ENCODE data around the gene LEMD1.
"Not testable (repeated sequence)": the region's sequence is repeated elsewhere in the genome, so short reads cannot be mapped to it uniquely, and the experiment has no call there.

The LEMD1 gene

DNA sequence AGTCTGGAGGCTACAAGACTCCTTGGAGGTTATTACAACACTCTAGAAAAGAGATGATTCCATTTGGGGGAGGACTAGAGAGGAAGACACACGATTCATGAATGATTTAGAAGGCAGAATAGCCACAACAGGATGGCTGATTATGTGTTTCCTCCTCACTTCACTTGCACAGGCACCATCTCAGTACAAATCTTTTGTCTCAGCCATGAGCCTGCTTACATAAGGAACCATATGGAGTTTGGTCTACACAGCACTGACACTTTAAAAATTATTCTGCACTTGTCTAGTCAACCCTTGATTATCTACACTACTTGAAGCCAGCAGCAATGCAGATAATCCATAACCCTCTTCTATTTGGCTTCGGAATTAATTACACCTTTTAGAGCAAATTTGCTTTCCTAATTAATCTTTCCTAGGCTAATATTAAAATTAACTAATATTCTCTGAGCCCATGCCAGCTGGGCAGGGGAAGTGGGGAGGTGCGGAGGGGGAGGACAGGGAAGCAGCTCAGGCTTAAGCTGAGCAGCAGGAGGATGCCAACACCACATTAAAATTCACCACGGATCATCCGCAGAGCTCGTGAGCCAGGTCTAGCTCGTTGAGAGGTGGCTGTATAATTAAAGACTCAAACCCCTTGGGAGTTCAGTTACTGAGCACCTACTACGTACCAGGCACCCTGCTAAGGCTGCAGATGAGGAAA lies 3.2 kb upstream of the LEMD1 start:
- DNase-seq, result no peak

DNA sequence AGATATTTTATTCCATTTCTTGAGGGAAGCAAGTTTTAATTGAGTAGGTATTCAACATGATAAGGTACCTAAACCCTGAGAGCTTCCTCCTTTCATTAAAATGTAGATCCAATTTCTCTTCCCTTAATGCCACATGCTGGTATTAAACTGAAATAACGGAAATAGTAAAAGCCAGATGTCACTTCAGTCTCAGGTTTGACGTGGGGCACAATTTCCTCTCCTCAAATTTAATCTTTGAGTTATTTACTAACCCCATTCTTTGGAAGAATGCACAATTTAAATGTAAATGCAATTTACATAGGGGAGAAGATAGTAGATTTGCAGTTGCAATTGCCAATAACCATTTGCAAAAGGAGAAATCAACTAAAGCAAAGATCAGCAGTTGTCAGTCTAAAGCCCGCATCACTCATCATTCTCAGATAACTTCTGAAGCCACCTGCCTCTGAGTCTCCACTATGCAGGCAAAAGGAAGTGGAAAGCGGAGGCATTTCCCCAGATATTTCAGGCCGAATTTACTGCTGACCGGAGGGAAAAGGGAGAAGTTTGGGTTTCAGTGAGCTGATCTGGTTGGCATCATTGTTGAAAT lies 2.1 kb upstream of the LEMD1 start:
- no peak for DNase-seq

DNA sequence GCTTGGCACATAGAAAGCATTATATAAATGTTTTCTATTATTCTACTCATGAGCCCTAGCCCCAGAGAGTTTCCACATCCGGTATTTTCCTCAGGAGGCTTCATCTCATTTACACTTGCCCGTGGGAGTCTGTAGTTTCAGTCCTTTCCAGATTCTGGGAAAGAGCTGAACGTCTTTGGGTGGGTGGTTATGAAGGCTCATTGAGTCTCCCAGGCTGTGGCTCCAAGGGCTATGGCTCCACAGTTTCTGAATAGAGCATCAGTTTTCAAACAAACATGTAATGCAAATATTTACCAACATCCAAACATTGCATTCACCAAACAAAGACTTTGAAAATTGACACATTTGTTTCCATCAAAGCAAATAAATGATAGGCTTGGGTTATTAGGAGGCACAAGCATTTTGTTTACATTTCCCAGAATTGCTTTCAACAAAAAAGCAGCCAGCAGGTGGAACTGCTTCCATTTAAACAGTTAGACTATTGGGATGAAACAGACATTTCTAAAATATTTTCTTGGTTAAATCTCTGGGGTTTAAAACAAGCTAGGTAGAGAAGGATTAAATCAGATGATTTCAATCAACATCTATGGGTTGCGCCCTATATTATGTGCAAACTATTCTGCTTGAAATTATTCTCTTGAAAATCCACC lies 1.3 kb upstream of the LEMD1 start:
- peak; percentile 74 for DNase-seq

DNA sequence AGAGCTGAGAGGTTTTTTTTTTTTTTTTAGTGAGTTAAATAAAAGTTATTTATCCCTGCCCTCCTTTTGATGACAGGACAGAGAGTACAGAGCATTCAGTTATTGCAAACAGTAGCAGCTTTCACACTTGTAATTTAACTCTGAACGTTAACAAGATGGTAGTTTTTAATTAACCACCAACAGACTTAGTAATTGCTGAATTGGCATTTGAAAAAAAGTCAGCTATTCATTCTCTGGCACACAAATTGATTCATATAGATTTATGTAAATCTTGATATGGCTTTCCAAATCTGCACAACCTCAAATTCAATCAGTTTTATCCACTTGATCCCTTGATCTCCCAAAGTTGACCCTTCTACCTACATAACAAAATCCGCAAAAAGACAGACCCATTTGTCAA lies 918 bp downstream of the LEMD1 start:
- no peak for DNase-seq

DNA sequence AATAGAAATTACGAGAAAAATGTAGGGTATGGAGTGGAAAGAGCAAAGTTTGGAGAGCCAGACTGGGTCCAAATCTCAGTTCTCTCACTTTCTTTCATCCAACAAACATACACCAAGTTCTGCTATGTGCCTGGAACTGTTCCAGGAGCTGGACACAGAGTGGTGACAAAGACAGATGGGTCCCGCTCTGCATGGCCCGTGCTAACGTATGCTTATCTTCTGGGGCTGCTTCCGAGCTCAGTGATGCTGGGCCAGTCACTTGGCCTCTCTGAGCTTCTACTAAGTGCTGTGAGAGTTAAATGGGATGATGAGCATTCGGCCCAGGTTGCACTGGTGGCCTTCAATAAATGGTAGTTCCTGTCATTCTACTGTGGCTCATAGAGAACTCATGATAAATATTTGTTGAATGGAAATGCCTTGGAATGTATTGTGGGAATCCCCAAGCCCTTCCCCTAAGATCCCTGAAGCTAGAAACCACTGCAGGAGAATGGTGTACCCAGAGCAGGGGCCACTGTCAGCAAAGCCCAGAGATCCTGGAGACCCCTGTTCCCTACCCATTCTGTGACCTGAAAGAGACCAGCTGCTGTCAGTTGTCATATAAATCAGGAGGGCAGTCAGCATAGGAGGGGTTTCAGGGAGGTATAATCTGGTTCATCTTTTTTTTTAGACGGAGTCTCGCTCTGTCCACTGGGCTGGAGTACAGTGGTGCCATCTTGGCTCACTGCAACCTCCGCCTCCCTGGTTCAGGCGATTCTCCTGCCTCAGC lies 3.8 kb downstream of the LEMD1 start:
- no peak for DNase-seq

DNA sequence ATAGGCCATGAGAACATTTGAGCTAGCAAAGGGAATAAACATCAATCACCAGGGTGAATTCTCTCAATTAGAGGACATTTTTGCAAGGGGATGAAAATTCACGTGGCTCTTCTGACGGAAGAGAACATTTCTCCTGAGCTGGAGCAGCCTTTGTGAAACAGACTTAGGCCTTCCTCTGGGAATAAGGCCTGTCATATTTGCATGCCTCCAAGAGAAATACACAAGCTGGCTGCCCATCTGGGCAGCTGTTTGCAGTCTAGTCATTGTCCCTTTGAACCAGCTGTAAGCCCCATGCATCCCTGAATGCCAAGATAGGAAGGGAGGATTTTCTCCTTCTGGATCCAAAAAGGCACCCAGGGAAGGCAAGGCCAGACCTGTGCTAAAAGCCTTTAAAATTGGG lies 5.5 kb downstream of the LEMD1 start:
- DNase-seq, result no peak

DNA sequence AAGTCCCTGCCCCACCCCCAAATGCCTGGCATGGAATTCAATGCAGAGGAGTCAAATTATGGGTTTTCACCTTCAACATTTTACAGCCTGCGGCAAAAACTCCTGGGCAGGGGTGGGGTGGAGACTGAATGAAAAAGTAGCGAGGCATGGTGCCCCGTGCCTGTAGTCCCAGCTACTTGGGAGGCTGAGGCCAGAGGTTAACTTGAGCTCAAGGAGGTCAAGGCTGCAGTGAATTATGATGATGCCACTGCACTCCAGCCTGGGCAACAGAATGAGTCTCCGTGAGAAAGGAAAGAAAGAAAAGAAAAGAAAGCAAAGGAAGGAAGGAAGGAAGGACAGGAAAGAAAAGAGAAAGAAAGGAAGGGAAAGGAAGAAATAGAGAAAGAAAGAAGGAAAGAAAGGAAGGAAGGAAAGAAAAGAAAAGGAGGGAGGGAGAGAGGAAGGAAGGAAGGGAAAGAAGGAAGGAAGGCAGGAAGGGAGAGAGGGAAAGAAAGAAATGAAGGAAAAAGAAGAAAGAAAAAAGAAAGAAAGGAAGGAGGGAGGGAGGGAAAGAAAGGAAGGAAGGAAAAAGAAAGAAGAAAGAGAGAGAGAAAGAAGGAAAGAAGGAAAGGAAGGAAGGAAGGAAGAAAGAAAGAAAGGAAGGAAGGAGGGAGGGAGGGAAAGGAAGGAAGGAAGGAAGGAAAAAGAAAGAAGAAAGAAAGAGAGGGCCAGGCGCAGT lies 11.1 kb downstream of the LEMD1 start:
- no peak for DNase-seq

DNA sequence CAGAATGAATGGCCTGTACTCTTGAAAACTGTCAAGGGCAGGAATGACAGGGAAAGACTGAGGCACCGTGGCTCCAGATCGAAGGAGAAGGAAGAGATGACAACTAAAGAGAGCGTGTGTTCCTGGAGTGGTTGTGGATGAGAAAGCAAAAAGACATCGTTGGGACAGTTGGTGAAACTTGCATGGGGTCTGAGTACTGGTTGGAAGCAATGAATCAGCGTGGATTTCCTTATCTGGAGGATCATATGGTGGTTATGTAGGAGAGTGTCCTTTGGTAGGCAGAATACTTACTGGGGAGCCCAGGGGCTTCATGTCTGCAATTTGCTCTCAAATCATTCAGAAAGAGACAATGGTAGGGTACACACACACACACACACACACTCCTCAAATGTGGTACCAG lies 13.9 kb downstream of the LEMD1 start:
- no peak for DNase-seq

DNA sequence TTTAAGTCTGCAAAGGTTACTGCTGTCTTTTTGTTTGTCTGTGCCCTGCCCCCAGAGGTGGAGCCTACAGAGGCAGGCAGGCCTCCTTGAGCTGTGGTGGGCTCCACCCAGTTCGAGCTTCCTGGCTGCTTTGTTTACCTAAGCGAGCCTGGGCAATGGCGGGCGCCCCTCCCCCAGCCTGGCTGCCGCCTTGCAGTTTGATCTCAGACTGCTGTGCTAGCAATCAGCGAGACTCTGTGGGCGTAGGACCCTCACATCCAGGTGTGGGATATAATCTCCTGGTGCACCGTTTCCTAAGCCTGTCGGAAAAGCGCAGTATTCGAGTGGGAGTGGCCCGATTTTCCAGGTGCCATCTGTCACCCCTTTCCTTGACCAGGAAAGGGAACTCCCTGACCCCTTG lies 15.6 kb downstream of the LEMD1 start:
- DNase-seq, result not testable (repeated sequence)

DNA sequence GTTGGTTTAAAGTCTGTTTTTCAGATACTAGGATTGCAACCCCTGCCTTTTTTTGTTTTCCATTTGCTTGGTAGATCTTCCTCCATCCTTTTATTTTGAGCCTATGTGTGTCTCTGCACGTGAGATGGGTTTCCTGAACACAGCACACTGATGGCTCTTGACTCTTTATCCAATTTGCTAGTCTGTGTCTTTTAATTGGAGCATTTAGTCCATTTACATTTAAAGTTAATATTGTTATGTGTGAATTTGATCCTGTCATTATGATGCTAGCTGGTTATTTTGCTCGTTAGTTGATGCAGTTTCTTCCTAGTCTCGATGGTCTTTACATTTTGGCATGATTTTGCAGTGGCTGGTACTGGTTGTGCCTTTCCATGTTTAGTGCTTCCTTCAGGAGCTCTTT lies 17.4 kb downstream of the LEMD1 start:
- not testable (repeated sequence) for DNase-seq

DNA sequence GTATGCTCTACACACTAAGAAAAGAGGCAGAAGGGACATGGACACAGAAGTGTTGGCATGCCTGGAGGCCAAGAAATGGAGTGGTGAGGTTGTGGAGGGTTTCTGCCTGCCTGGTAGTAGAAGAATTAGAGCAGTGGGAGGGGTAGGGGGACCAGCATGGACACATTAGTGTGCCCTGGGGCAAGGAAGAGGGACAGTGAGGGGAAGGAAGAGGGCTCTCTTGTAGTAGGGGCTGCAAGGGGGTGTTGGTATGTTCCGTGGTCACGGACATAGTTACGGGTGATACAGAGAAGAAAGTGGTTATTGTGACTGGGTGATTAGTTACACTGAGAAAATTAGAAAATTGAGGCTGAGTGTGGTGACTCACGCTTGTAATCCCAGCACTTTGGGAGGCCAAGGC lies 23.3 kb downstream of the LEMD1 start:
- no peak for DNase-seq

DNA sequence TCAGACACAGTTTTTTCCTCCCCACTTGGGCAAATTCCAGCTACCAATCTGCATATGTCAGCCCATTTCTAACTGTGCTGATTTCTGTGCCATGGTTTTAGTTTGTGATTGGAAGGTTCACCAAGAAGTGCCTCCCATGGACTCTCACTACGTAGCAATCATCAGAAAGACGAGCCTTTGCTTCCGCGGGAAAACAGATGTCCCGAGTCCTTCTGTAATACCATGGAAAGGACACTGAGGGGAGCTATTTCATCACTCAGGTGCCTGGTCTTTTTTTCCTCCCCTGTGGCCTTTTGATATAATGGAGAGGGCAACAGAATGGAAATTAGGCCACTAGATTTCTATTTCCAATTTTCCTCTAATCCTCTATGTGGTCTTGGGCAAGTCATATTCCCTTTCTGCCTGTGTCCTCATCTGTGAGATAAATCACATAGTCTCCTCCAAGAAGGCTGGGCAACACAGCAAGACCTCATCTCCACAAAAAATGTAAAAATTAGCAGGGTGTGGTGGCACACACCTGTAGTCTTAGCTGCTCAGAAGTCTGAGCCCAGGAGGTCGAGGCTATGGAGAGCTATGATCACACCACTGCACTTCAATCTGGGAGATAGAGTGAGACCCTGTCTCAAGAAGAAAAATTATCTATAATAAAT lies 24.8 kb downstream of the LEMD1 start:
- peak; percentile 79 for DNase-seq

DNA sequence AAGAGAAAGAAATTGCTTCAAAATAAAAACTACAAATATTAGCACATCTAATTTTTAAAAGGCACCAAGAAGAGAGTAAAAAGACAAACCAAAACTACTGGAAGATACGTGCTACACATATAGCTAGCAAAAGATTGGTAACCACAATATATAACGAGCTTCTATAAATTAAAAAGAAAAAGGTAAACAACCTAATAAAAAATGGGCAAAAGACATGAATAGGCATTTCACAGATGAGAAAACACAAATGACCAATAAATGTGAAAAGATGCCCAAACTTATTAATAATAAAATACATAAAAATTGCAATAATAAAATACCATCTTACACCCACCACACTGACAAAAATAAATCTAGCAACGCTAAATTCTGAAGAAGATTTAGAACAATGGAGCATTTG lies 26.2 kb downstream of the LEMD1 start:
- DNase-seq, result no peak

DNA sequence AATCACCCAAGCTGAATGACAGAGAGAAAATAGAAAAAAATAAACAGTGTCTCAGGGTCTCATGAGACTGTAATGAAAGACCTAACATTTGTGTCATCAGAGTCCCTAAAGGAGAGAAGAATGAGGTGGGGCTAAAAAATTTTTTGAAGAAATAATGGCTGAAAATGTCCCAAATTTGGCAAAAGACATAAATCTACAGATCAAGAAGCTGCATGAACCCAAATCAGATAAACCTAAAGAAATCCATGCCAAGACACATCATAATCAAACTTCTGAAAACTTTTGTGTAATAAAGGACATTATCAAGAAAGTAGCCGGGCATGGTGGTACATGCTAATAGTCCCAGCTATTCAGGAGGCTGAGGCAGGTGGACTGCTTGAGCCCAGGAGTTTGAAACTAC lies 29.2 kb downstream of the LEMD1 start:
- DNase-seq, result no peak

DNA sequence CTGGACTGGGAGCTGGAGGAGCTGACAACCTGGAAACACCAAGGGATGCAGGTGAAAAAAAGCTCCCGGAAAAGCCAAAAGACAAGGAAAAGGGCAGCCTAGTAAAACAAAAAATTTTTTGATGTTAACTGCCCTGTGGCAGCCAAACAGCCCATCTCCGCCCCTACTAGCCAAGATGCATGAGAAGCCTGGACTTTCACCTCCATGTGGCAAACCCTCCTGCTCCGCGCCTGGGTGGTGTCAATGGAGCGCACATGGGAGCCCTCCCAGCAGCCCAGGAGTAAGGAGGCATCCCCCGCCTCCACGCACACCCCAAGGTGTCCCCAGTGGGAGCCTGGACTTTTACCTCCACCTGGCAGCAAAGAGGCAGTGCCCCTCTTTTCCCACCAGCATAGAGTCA lies 30.5 kb downstream of the LEMD1 start:
- DNase-seq, result no peak

DNA sequence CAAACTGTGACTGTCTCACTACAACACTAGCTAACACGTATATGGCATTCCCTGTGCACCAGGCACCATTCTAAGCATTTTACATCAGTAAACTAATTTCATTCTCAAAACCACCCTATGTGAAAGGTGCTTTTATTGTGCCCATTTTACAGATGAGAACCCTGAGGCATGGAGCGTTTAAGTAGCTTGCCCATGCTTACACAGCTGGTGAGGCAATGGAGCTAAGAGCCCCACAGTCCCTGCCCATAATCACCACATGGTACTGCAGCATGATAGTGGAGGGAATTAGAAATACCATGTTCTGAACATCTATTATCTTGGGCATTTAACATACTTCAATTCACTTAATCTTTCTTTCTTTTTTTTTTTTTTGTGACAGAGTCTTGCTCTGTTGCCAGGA lies 34.0 kb downstream of the LEMD1 start:
- DNase-seq, result no peak

DNA sequence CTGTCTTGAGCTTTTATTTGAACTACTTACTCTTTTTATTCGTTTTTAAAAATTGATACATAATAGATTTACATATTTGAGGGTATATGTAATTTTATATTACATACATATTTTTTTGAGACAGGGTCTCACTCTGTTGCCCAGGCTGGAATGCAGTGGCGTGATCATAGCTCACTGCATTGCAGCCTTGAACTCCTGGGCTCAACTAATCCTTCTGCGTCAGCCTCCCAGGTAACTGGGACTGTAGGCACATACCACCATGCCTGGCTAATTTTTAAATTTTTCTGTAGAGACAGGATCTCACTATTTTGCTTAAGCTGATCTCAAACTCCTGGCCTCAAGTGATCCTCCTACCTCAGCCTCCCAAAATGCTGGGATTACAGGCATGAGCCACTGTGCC lies 38.9 kb downstream of the LEMD1 start:
- DNase-seq, result not testable (repeated sequence)

DNA sequence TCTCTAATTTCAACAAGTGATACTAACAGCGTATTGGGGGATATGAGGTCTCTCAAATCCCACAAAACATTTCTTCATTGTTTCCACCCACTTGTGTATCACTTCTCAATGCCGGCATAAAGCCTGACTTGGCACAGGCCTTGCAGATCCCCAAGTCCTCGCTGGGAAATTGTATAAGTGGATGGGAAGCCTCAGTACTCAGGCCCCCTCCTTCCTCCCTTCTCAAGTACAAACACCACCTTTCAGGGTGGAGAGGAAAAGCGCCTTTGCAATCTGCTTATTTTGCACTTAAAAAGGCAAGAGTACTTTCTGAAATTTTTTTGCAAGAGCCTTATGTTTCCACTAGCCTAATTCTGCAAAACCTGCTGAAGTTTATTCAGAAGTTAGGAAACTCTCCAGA lies 39.3 kb downstream of the LEMD1 start:
- DNase-seq, result no peak

DNA sequence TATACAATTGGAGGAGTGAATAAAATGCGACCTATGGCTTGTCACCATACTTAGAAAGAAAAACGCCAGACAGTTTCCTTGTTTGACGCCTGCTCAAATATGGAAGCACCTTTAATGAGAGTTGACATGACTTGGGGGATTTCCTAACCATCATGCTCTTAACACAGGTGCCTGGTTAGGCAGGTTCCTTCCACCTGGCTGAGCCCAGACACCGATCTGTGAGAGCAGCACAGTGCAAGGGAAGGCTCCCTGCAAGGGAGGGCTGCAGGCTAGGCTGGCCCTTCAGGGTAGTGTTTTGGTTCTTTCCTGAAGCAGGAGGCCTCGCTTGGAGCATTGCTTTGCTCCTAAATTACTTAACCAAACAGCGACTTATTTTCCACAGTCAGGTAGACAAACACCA lies 40.6 kb downstream of the LEMD1 start:
- no peak for DNase-seq

DNA sequence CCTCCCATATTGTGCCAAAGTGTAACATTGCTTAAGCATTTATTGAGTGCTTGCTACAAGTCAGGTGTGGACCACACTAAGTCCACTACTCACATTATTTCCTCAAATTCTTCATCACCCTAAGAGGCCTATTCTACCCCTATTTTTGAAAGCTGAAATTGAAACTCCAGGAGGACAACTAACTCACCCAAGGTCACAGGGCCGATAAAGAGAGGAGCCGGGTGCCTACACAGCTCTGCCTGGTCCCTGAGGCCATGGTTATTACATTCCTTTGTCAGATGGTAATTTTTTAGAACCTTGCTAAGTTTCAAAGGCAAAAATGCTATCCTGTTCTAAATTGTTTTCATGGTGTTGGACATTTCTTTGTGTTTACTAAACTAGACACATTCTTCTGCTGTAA lies 41.0 kb downstream of the LEMD1 start:
- no peak for DNase-seq

DNA sequence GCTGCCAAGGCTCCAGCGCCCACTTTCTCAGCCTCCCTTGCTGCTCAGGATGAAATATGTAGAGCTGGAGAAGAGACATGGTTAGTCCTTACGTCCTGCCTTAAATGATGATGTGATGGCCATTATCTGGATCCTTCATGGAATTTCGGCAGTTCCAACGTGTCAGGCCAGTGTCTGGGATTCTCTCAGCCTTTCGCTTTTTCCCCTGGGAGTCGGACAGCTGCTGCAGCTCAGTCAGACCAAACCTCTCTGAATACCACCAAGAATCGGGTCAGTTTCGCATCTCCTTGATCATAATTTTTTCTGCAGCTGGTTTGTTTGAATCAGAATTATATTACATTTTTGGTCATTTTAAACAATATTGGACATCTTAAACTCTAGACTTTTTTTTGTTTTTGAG lies 42.8 kb downstream of the LEMD1 start:
- no peak for DNase-seq

DNA sequence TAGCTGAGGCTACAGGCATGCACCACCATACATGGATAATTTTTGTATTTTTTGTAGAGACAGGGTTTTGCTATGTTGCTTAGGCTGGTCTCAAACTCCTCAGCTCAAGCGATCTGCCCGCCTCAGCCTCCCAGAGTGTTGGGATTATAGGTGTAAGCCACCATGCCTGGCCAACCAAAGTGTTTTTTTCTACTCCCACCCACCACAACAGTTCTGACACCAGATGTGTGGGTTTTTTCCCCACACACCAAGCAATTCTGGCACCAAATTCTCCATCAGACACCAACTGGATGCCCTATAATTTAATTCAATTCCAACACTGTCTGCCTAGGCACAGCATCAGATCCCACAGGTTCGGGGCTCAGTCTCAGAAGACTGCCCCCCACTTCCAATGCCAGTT lies 44.5 kb downstream of the LEMD1 start:
- DNase-seq, result no peak

DNA sequence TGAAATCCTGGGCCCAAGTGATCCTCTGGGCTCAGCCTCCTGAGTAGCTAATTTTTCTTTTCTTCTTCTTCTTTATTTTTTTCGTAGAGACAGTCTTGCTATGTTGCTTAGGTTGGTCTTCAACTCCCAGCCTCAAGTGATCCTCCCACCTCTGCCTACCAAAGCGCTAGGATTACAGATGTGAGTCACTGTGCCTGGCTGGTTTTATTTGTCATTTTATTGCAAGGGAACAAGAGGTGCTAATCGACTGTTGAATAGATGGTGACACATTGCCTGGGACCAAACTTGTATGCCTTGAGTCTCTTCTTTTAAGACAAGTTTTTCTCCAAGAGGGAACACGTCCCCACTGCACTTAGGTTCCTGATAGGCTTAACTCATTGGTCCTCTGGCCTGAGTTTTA lies 45.1 kb downstream of the LEMD1 start:
- no peak for DNase-seq
